GM12878 (cell line): Measurements from ENCODE around the gene STX16. TPM values are rescaled to one million over a fixed set of nuclear protein-coding genes. Genes with fewer than 3 reads are reported as not detected.

ENCODE experiments used
- ATAC-seq: fragments of 200-7000 bp; cut with Tn5 transposase; 3 replicates; pipeline ENCODE4 v1.9.1; 2020; ENCODE audit warnings: mild to moderate bottlenecking, moderate library complexity
- BruUV-seq: library from RNA; stranded (reverse); fragments of 400-500 nt; replicated peaks from 2 replicates; lab custom pipeline; 2021; lab: Mats Ljungman, UMichigan
- CTCF ChIA-PET: fragments of 300-600 bp; sonication (Branson Sonifier 250); formaldehyde crosslinking; extraction: SDS; loops from one replicate; lab custom pipeline; 2021; ENCODE audit warnings: inconsistent platforms; lab: Yijun Ruan, JAX
- POLR2A ChIA-PET: fragments of 350-600 bp; formaldehyde crosslinking; extraction: SDS; loops from one replicate; lab custom pipeline; 2021; ENCODE audit warnings: inconsistent platforms; lab: Charles Lee
- RAD21 ChIA-PET: fragments of 300-600 bp; sonication (Branson Sonifier 250); formaldehyde crosslinking; loops from one replicate; lab custom pipeline; 2023; ENCODE audit warnings: antibody characterized with exemption; ENCODE audit not compliant: unreplicated experiment; lab: Charles Lee
- SMC1A ChIA-PET: fragments of 300-600 bp; sonication (Branson Sonifier 250); formaldehyde crosslinking; loops from one replicate; lab custom pipeline; 2023; ENCODE audit not compliant: unreplicated experiment, uncharacterized antibody; lab: Charles Lee
- DNase-seq: peaks from one replicate; pipeline ENCODE4 v3.0.0-alpha.2; 2011; ENCODE audit warnings: low read depth, low spot score
- FAIRE-seq: peaks from 3 replicates; lab custom pipeline; 2011; peaks lifted over from hg19 to GRCh38; lab: Jason Lieb, UNC
- H2AFZ ChIP-seq: 2 replicates; pipeline ENCODE4 v1.6.0; 2011; ENCODE audit warnings: low read depth, low read length, control low read depth; ENCODE audit not compliant: control insufficient read depth
- H3K27ac ChIP-seq: 2 replicates; pipeline ENCODE4 v1.5.1; 2011; ENCODE audit warnings: control low read depth; ENCODE audit not compliant: control insufficient read depth, insufficient read depth
- H3K27me3 ChIP-seq, 2 experiments: replicated peaks in 1 of 2; 2 replicates each; pipeline versions ENCODE4 v1.6.0 to v1.6.1; 2011; ENCODE audit warnings: low read length in 1 of 2; ENCODE audit not compliant: control insufficient read depth in 2 of 2, insufficient read depth in 2 of 2
- H3K36me3 ChIP-seq, 2 experiments: 2 replicates each; pipeline ENCODE4 v1.5.1; 2011; ENCODE audit warnings: low read length in 1 of 2; ENCODE audit not compliant: control insufficient read depth in 2 of 2, insufficient read depth in 2 of 2
- H3K4me1 ChIP-seq: 2 replicates; pipeline ENCODE4 v1.6.1; 2011; ENCODE audit warnings: mild to moderate bottlenecking, low read length, moderate library complexity, mixed read lengths; ENCODE audit not compliant: control insufficient read depth, insufficient read depth
- H3K4me2 ChIP-seq: 2 replicates; pipeline ENCODE4 v1.6.0; 2011; ENCODE audit warnings: control low read depth; ENCODE audit not compliant: control insufficient read depth, insufficient read depth
- H3K4me3 ChIP-seq: fragments of 200-600 bp; sonication (generic); 2 replicates; pipeline ENCODE4 v1.5.1; 2016
- H3K79me2 ChIP-seq: 2 replicates; pipeline ENCODE4 v1.6.0; 2011; ENCODE audit warnings: low read length; ENCODE audit not compliant: control insufficient read depth, insufficient read depth
- H3K9ac ChIP-seq: 2 replicates; pipeline ENCODE4 v1.8.0; 2011; ENCODE audit warnings: low read length, control low read depth, mixed read lengths; ENCODE audit not compliant: control insufficient read depth, insufficient read depth
- H3K9me3 ChIP-seq: replicated peaks from 3 replicates; pipeline ENCODE4 v1.5.1; 2011; ENCODE audit warnings: mild to moderate bottlenecking, low read length; ENCODE audit not compliant: control insufficient read depth, insufficient read depth
- H4K20me1 ChIP-seq: 2 replicates; pipeline ENCODE4 v1.6.0; 2011; ENCODE audit not compliant: control insufficient read depth, insufficient read depth
- EGR1 ChIP-seq, 2 experiments: IDR thresholded peaks; 1 replicate in 1 of 2; 2 replicates in 1 of 2; pipeline ENCODE4 v1.6.1; 2011 to 2012; ENCODE audit warnings: low read depth in 2 of 2, low read length in 2 of 2, borderline replicate concordance in 1 of 2, mild to moderate bottlenecking in 1 of 2, moderate library complexity in 1 of 2
- HDGF ChIP-seq: fragments of 450-650 bp; IDR thresholded peaks from 2 replicates; pipeline ENCODE4 v1.6.1; 2016; ENCODE audit warnings: antibody characterized with exemption
- JUNB ChIP-seq: IDR thresholded peaks from 2 replicates; pipeline ENCODE4 v1.6.1; 2016; ENCODE audit warnings: antibody characterized with exemption, mild to moderate bottlenecking
- MYC ChIP-seq: IDR thresholded peaks from 2 replicates; pipeline ENCODE4 v1.6.1; 2011; ENCODE audit warnings: mild to moderate bottlenecking, low read length, moderate library complexity, inconsistent platforms; ENCODE audit not compliant: insufficient read depth, insufficient replicate concordance, insufficient read length, severe bottlenecking
- NFXL1 ChIP-seq: fragments of 450-650 bp; IDR thresholded peaks from 2 replicates; pipeline ENCODE4 v1.6.1; 2017; ENCODE audit warnings: antibody characterized with exemption, mild to moderate bottlenecking, borderline replicate concordance
- NR2C1 ChIP-seq: fragments of 450-650 bp; IDR thresholded peaks from 2 replicates; pipeline ENCODE4 v1.6.1; 2017; ENCODE audit warnings: antibody characterized with exemption, mild to moderate bottlenecking, moderate library complexity
- PAX5 ChIP-seq: IDR thresholded peaks from 2 replicates; pipeline ENCODE4 v1.6.1; 2011; ENCODE audit warnings: low read depth, low read length, borderline replicate concordance
- SREBF2 ChIP-seq: IDR thresholded peaks from 2 replicates; pipeline ENCODE4 v1.6.1; 2012; ENCODE audit warnings: mild to moderate bottlenecking, low read length
- SRF ChIP-seq, 2 experiments: IDR thresholded peaks; 2 replicates each; pipeline ENCODE4 v1.6.1; 2011; ENCODE audit warnings: low read depth in 2 of 2, low read length in 2 of 2, mild to moderate bottlenecking in 1 of 2, moderate library complexity in 1 of 2
- YY1 ChIP-seq: IDR thresholded peaks from 2 replicates; pipeline ENCODE4 v1.6.1; 2011; ENCODE audit warnings: low read depth, mild to moderate bottlenecking, low read length
- ZBED1 ChIP-seq: IDR thresholded peaks from 2 replicates; pipeline ENCODE4 v1.6.1; 2016; ENCODE audit warnings: borderline replicate concordance
- WGBS: methylation state at CpG from one replicate; pipeline ENCODE4 v1.1.6; 2016; ENCODE audit warnings: low lambda C conversion rate; ENCODE audit not compliant: insufficient replicate concordance, insufficient coverage; ENCODE audit errors: missing lambda C conversion rate; 5-methylcytosine and 5-hydroxymethylcytosine counted together
- in situ Hi-C: fragments of 300-500 bp; cut with MboI; formaldehyde crosslinking; loops from 9 replicates; pipeline ENCODE4 v1.14.3; 2018; ENCODE audit warnings: mixed read lengths
- intact Hi-C: fragments of 100-400 bp; cut with micrococcal nuclease; formaldehyde crosslinking; loops from one replicate; pipeline ENCODE4 v1.14.2; 2022; ENCODE audit not compliant: unreplicated experiment
- polyA plus RNA-seq, 11 experiments: library from polyadenylated mRNA; depleted of rRNA in 4 of 11; unstranded in 6 of 11; stranded (reverse) in 5 of 11; fragments of >200 nt; fragmentation: Nextera tagmentation in 4 of 11; fragmentation: Illumina TruSeq in 1 of 11; extraction: Ambion mirVana in 4 of 11; extraction: Trizol in 1 of 11; gene quantifications; 1 replicate in 1 of 11; 2 replicates in 10 of 11; pipeline versions ENCODE4 v1.2.1 to v1.2.3, GENCODE V29; 2011 to 2016; ENCODE audit warnings: inconsistent platforms in 2 of 11, missing spikeins in 2 of 11, low read depth in 1 of 11
- total RNA-seq, 4 experiments: library from RNA; depleted of rRNA in 3 of 4; stranded (reverse); fragments of >200 nt in 3 of 4; fragmentation: Illumina TruSeq in 1 of 4; extraction: Trizol in 1 of 4; gene quantifications; 2 replicates each; pipeline versions ENCODE4 v1.2.1 to v1.2.3, GENCODE V29; 2013 to 2021
- TF ChIP-seq, protein P1 (sequence below): IDR thresholded peaks from 2 replicates; pipeline ENCODE4 v1.6.1; 2012; ENCODE audit warnings: low read length, inconsistent platforms
- TF ChIP-seq, protein P2 (sequence below): fragments of 450-650 bp; IDR thresholded peaks from 2 replicates; pipeline ENCODE4 v1.6.1; 2016; ENCODE audit warnings: mild to moderate bottlenecking
- TF ChIP-seq, protein P3 (sequence below): IDR thresholded peaks from 2 replicates; pipeline ENCODE4 v1.6.1; 2011; ENCODE audit warnings: low read depth, low read length, improper control_type of control experiment, borderline replicate concordance

Gene STX16
- total and polyA plus RNA-seq, 10 of the 15 experiments (the other 5 are each of a cell fraction or from before 2014, with no cell fraction given), result 6.3 to 68.4 (median 35.8) TPM

DNA sequence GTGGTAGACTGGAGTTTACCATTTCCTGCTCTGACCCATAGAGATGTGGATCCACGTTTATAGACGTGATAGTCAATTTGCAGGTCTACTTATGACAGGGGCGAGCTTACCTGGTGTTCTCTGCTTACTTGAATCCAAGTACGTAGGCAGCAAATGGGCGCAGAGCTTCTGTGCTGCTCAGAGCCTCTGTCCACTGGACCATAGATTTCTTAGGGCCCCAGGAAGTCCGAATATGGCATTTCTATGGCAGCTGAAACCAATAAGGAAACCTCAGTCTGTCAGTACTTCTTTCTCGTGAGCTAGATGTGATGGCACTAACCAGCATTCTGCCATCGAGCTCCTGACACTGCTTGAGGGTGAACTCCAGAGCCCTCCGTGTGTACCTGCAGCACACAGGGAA is 22.0 kb downstream of the STX16 start:
- in situ Hi-C loops (loop anchor here (25.0 kb wide), 1 partner anchor 1286 kb away; the partner anchor contains the start of gene RBM38), intact Hi-C loops (no loop called here)
- no peak overlapping the region for H3K27ac ChIP-seq
- WGBS, result 90% methylated on average over 9 of the region's 9 CpGs
- no peak overlapping the region for H3K4me3 ChIP-seq
- ChIA-PET SMC1A (interaction anchor here (1.5 to 1.6 kb wide), 2 partner anchors 14 to 17 kb away, joined by 3 to 5 read pairs; no protein-coding TSS in a partner anchor), POLR2A (no interaction called here), CTCF (interaction anchor here (0.7 to 1.2 kb wide), 2 partner anchors 14 to 17 kb away, joined by 3 read pairs; no protein-coding TSS in a partner anchor), RAD21 (no interaction called here)
- H2AFZ ChIP-seq, result no peak overlapping the region
- no peaks in the 10 kb centered on the region for H3K27me3 ChIP-seq
- TF ChIP-seq SRF (IDR thresholded peaks at IDR 0.05; ENCODE audit: low read depth in 2 of 2, low read length in 2 of 2) (no peak), NR2C1 (no peak)
- TF ChIP-seq, protein P1, sequence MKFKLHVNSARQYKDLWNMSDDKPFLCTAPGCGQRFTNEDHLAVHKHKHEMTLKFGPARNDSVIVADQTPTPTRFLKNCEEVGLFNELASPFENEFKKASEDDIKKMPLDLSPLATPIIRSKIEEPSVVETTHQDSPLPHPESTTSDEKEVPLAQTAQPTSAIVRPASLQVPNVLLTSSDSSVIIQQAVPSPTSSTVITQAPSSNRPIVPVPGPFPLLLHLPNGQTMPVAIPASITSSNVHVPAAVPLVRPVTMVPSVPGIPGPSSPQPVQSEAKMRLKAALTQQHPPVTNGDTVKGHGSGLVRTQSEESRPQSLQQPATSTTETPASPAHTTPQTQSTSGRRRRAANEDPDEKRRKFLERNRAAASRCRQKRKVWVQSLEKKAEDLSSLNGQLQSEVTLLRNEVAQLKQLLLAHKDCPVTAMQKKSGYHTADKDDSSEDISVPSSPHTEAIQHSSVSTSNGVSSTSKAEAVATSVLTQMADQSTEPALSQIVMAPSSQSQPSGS, result no peak
- H3K36me3 ChIP-seq, result peaks cover 17 to 28% of the 10 kb centered on the region in 2 experiments
- H3K9ac ChIP-seq, result no peak overlapping the region
- FAIRE-seq (no peak), DNase-seq (no peak), ATAC-seq (no peak)
- peaks cover 8% of the 10 kb centered on the region for H3K4me1 ChIP-seq
- no TSS peak for BruUV-seq
- no peaks in the 10 kb centered on the region for H3K9me3 ChIP-seq
- peaks cover 4% of the 10 kb centered on the region; the same call in 1 of the 2 replicates for H4K20me1 ChIP-seq
- no peaks in the 10 kb centered on the region for H3K79me2 ChIP-seq
- H3K4me2 ChIP-seq, result no peak overlapping the region

DNA sequence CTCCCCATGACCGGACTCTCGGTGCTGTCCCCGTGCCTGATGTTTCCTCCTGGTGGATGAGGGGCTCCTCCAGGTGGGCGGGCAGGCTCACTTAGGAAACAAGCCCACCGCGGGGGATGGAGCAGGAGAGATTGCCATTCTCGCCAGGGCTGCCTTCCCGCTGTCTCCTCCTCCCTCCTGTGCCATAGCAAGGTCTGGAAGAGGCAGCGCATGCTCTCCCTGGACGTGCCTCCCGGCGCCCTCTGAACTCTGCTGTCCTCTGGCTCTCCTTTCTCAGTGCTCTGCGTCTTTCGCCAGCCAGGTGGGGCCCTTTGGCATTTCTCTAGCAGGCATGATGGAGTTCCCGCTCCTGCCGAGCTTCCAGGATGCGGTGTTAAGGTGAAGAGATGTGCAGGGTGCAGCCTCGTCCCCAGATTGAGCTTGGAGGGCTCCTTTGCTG is 24.1 kb downstream of the STX16 start:
- FAIRE-seq (no peak), ATAC-seq (no peak), DNase-seq (no peak)
- ChIA-PET POLR2A (no interaction called here), RAD21 (no interaction called here), SMC1A (no interaction called here), CTCF (no interaction called here)
- intact Hi-C loops (no loop called here), in situ Hi-C loops (loop anchor here (25.0 kb wide), 1 partner anchor 438 kb away; the partner anchor contains the start of gene ANKRD60)
- H2AFZ ChIP-seq, result no peak overlapping the region
- H3K4me2 ChIP-seq, result no peak overlapping the region
- no peaks in the 10 kb centered on the region for H3K9me3 ChIP-seq
- H3K36me3 ChIP-seq, result peaks cover 14 to 28% of the 10 kb centered on the region in 2 experiments
- no peaks in the 10 kb centered on the region for H3K4me1 ChIP-seq
- WGBS, result over 99% methylated on average over 18 of the region's 18 CpGs
- no peak overlapping the region for H3K27ac ChIP-seq
- BruUV-seq, result no TSS peak
- H3K9ac ChIP-seq, result no peak overlapping the region
- H3K27me3 ChIP-seq, result no peaks in the 10 kb centered on the region
- H4K20me1 ChIP-seq, result peaks cover 4% of the 10 kb centered on the region; the same call in 1 of the 2 replicates
- no peak overlapping the region for H3K4me3 ChIP-seq
- H3K79me2 ChIP-seq, result no peaks in the 10 kb centered on the region
- TF ChIP-seq ZBED1, result no peak
- TF ChIP-seq YY1, result no peak
- TF ChIP-seq, protein P2, sequence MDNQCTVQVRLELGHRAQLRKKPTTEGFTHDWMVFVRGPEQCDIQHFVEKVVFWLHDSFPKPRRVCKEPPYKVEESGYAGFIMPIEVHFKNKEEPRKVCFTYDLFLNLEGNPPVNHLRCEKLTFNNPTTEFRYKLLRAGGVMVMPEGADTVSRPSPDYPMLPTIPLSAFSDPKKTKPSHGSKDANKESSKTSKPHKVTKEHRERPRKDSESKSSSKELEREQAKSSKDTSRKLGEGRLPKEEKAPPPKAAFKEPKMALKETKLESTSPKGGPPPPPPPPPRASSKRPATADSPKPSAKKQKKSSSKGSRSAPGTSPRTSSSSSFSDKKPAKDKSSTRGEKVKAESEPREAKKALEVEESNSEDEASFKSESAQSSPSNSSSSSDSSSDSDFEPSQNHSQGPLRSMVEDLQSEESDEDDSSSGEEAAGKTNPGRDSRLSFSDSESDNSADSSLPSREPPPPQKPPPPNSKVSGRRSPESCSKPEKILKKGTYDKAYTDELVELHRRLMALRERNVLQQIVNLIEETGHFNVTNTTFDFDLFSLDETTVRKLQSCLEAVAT, result no peak
- no peak for TF ChIP-seq NFXL1
- no peak for TF ChIP-seq HDGF
- no peak for TF ChIP-seq MYC
- TF ChIP-seq, protein P3, sequence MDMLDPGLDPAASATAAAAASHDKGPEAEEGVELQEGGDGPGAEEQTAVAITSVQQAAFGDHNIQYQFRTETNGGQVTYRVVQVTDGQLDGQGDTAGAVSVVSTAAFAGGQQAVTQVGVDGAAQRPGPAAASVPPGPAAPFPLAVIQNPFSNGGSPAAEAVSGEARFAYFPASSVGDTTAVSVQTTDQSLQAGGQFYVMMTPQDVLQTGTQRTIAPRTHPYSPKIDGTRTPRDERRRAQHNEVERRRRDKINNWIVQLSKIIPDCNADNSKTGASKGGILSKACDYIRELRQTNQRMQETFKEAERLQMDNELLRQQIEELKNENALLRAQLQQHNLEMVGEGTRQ, result no peak
- no peak for TF ChIP-seq JUNB
- no peak for TF ChIP-seq EGR1 (IDR thresholded peaks at IDR 0.05; ENCODE audit: borderline replicate concordance in 1 of 2, low read depth in 2 of 2, low read length in 2 of 2)
- no peak for TF ChIP-seq SREBF2
- TF ChIP-seq PAX5, result no peak
